ENCODE results near the gene COPZ1. TPM values are rescaled to one million over a fixed set of nuclear protein-coding genes. Genes with fewer than 3 reads are reported as not detected.
A peak's percentile ranks its signal among the peaks of the same experiment; 100 is the strongest.

COPZ1 gene
- total RNA-seq, 1 donor from 2014 or later: 129 TPM

GRCh38 chr12:54398995-54399793 is 74.3 kb downstream of the COPZ1 start:
- peak; percentile 98 for TF ChIP-seq CTCF (IDR thresholded peaks at IDR 0.05)
- Histone ChIP-seq H3K4me3 (no peak overlapping the region), H3K9me3 (no peaks in the 10 kb centered on the region), H3K4me1 (peaks cover 13% of the 10 kb centered on the region), H3K36me3 (peaks cover 100% of the 10 kb centered on the region), H3K27ac (no peak overlapping the region), H3K27me3 (ENCODE audit: low read depth) (no peaks in the 10 kb centered on the region)
- intact Hi-C loops (cut with DNase I): no loop called here
- ATAC-seq (peak; percentile 85 to 93), DNase-seq (peak; percentile 86)

- Histone ChIP-seq H3K4me3 (no peak overlapping the region), H3K27ac (no peak overlapping the region), H3K4me1 (peaks cover 15% of the 10 kb centered on the region), H3K27me3 (ENCODE audit: low read depth) (no peaks in the 10 kb centered on the region), H3K9me3 (no peaks in the 10 kb centered on the region), H3K36me3 (peaks cover 100% of the 10 kb centered on the region)
- no peak for DNase-seq
- no peak for TF ChIP-seq CTCF (IDR thresholded peaks at IDR 0.05)
- no peak for ATAC-seq
- intact Hi-C loops (cut with DNase I): loop anchor here (5.0 kb wide), 1 partner anchor 36 kb away; no protein-coding TSS in a partner anchor
These were observed 76.2 kb downstream of the COPZ1 start for GRCh38 chr12:54401119-54401518.

Small RNA genes within 50 kb of the gene (microRNA-seq; reads per million reads assigned to microRNA genes)
- 299 reads per million, percentile 70 among the genes with 10 or more reads in this experiment for gene MIR148B (ENCODE audit: borderline number of aligned reads)

Other genes with a start within 250 kb of the COPZ1 start
- 29.4 TPM for gene SMUG1, start 136.1 kb upstream of the COPZ1 start, total RNA-seq
- 50.1 TPM for gene CBX5, start 45.0 kb upstream of the COPZ1 start, total RNA-seq
- 598 TPM for gene HNRNPA1, start 44.4 kb upstream of the COPZ1 start, total RNA-seq
- gene NFE2, start 24.1 kb upstream of the COPZ1 start, total RNA-seq: 13.5 TPM
- 0.65 TPM for gene GPR84, start 39.4 kb downstream of the COPZ1 start, total RNA-seq
- 28.3 TPM for gene ZNF385A, start 59.6 kb downstream of the COPZ1 start, total RNA-seq
- 97.1 TPM for gene ITGA5, start 94.1 kb downstream of the COPZ1 start, total RNA-seq
- gene GTSF1, start 148.5 kb downstream of the COPZ1 start, total RNA-seq: 4.5 TPM
- 107 TPM for gene NCKAP1L, start 172.6 kb downstream of the COPZ1 start, total RNA-seq
- 9.1 TPM for gene PDE1B, start 224.5 kb downstream of the COPZ1 start, total RNA-seq